H1 (cell line): ENCODE measurements around the gene ZNF581. TPM values are rescaled to one million over a fixed set of nuclear protein-coding genes. Genes with fewer than 3 reads are reported as not detected.

Experiments used
- KDM5A ChIP-seq: fragments of 200-600 bp; IDR thresholded peaks from 2 replicates; pipeline ENCODE4 v1.7.1; 2012; ENCODE audit warnings: mild to moderate bottlenecking, low read length, inconsistent platforms, mixed read lengths
- SP1 ChIP-seq: IDR thresholded peaks from 2 replicates; pipeline ENCODE4 v1.6.1; 2011; ENCODE audit warnings: low read depth, low read length
- polyA plus RNA-seq, 7 experiments: library from polyadenylated mRNA; depleted of rRNA in 3 of 7; stranded (reverse) in 5 of 7; unstranded in 2 of 7; fragments of >200 nt in 5 of 7; fragments of 200-250 nt in 2 of 7; gene quantifications; 1 replicate in 5 of 7; 2 replicates in 1 of 7; 4 replicates in 1 of 7; pipeline versions ENCODE4 v1.2.1 to v1.2.3, GENCODE V29; 2011 to 2013; ENCODE audit warnings: missing spikeins in 2 of 7, mixed read lengths in 2 of 7
- total RNA-seq: library from RNA; stranded (reverse); fragmentation: NEBNext Ultra II Directional; extraction: Animal tissue kit (Norgen Biotek cat#: 25700); gene quantifications from 2 replicates; pipeline ENCODE4 v1.2.1, GENCODE V29; 2021

ZNF581 gene
- total and polyA plus RNA-seq, 2 of the 8 experiments (the other 6 are each of a cell fraction or from before 2014, with no cell fraction given), result 73.0 to 76.1 TPM

DNA sequence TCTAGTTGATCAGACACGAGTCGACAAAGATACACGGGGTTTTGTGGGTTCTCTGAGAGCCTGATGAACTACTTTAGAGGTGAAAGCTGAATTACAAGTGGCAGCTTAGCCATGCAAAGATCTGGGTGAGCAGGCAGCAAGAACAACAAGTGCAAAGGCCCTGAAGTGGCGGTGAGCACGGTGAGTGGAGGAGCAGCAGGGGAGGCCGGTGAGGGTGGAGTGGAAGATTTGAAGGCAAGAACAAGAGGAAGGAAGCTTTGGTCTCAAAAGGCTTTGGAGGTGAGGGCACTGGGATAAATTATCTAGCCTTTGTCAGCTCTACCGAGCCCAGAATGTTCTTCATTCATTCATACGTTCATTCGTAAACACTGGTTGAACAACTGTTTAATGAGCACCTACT, 36.6 kb upstream of the ZNF581 start (continued):
- TF ChIP-seq SP1 (no peak), KDM5A (no peak)
- TF ChIP-seq, all 59 proteins: peak for 0
